Activated T-cell treated with anti-CD3 and anti-CD28 coated beads for 1 hour (primary cell): ENCODE results near the gene TAS1R1.

Experiments
- DNase-seq: peaks from one replicate; pipeline ENCODE4 v3.0.0-alpha.2; 2020; ENCODE audit warnings: low read depth

TAS1R1 gene

GRCh38 chr1:6554907-6555778 is at the start of gene TAS1R1:
TSS of gene TAS1R1 (plus strand) at chr1:6555307. CDS start at chr1:6555374, 67 bp downstream.
- DNase-seq: no peak

- no peak for DNase-seq
Measured at GRCh38 chr1:6505367-6506209, 49.5 kb upstream of the TAS1R1 start.

GRCh38 chr1:6506210-6507036 is 48.7 kb upstream of the TAS1R1 start:
- DNase-seq: no peak

GRCh38 chr1:6507037-6507428 is 48.1 kb upstream of the TAS1R1 start:
- no peak for DNase-seq

- no peak for DNase-seq
Measured at GRCh38 chr1:6507461-6507911, 47.6 kb upstream of the TAS1R1 start.

GRCh38 chr1:6508154-6508815 is 46.8 kb upstream of the TAS1R1 start:
- DNase-seq: no peak

- DNase-seq: no peak
Measured at GRCh38 chr1:6508816-6509189, 46.3 kb upstream of the TAS1R1 start.

GRCh38 chr1:6509220-6509918 is 45.7 kb upstream of the TAS1R1 start:
- DNase-seq: no peak

GRCh38 chr1:6509919-6510291 is 45.2 kb upstream of the TAS1R1 start:
- DNase-seq: no peak

GRCh38 chr1:6510493-6510892 is 44.6 kb upstream of the TAS1R1 start:
- DNase-seq: no peak

GRCh38 chr1:6511056-6511455 is 44.1 kb upstream of the TAS1R1 start:
- no peak for DNase-seq

GRCh38 chr1:6511561-6512244 is 43.4 kb upstream of the TAS1R1 start:
- no peak for DNase-seq

GRCh38 chr1:6512245-6512907 is 42.7 kb upstream of the TAS1R1 start:
- no peak for DNase-seq

GRCh38 chr1:6512908-6513280 is 42.2 kb upstream of the TAS1R1 start:
- no peak for DNase-seq

GRCh38 chr1:6513320-6513801 is 41.7 kb upstream of the TAS1R1 start:
- DNase-seq: no peak

GRCh38 chr1:6515771-6516170 is 39.3 kb upstream of the TAS1R1 start:
- DNase-seq: no peak

- DNase-seq: no peak
Measured at GRCh38 chr1:6517435-6517851, 37.7 kb upstream of the TAS1R1 start.

GRCh38 chr1:6519491-6519934 is 35.6 kb upstream of the TAS1R1 start:
- no peak for DNase-seq

- no peak for DNase-seq
Measured at GRCh38 chr1:6519935-6520671, 35.0 kb upstream of the TAS1R1 start.
